ENCODE data around the gene SIX2. TPM values are rescaled to one million over a fixed set of nuclear protein-coding genes. Genes with fewer than 3 reads are reported as not detected.

Gene SIX2
- total and polyA plus RNA-seq, 9 of the 15 experiments (the other 6 are each of a cell fraction or from before 2014, with no cell fraction given): not detected

GRCh38 chr2:45028276-45028675 lies 19.0 kb upstream of the SIX2 start (continued):
- TF ChIP-seq SNRNP70 (optimal IDR thresholded peaks at IDR 0.05; ENCODE audit: low read depth, low read length) (no peak), RNF2 (IDR thresholded peaks at IDR 0.05) (no peak), MECOM (CRISPR knock-in tag; IDR thresholded peaks at IDR 0.05) (no peak)

DNA sequence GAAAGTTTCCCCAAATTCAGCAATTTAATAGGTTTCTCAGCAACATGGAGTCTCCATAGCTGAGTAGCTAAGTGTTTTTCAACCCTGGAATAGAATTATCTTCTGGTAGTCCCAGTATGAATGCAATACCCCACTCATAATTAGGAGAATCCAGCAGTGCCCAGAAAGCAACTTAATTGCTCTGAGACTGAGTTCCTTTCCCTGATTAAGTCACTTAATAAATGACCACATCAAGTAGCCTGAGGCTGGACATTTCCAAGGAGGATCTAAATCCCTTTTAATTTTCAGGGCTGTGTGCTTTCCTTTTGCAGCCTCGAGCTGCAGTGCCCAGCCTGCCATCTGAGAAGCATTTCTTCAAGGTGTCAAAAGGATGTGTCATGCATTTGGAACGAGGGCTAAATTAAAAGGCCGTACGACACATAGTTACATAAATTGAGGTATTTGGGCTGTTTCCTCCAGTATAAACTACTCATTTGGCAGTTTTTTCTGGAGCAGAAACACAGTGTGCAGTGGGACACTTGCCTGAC lies 17.7 kb upstream of the SIX2 start:
- DNase-seq (ENCODE audit: extremely low read depth in 1 of 4, low spot score in 3 of 4): no peak
- intact Hi-C loops (cut with micrococcal nuclease): no loop called here
- CTCF ChIA-PET (ENCODE audit: low intra/inter-chr PET ratio): no interaction called here
- TF ChIP-seq CHCHD3 (CRISPR knock-in tag; IDR thresholded peaks at IDR 0.05) (no peak), ZNF408 (CRISPR knock-in tag; IDR thresholded peaks at IDR 0.05; ENCODE audit: low read depth) (no peak), HNRNPLL (IDR thresholded peaks at IDR 0.05; ENCODE audit: low read depth, low read length, poor library complexity, severe bottlenecking) (no peak), HDAC8 (tag; IDR thresholded peaks at IDR 0.05) (no peak), CBFA2T2 (conservative IDR thresholded peaks at IDR 0.05) (no peak), EP400 (IDR thresholded peaks at IDR 0.05) (no peak), ZNF41 (CRISPR knock-in tag; conservative IDR thresholded peaks at IDR 0.05) (no peak), TCF3 (CRISPR knock-in tag; IDR thresholded peaks at IDR 0.05) (no peak), CUX1 (CRISPR knock-in tag; IDR thresholded peaks at IDR 0.05) (no peak), RFX5 (IDR thresholded peaks at IDR 0.05; ENCODE audit: low read depth, low read length) (no peak), SRSF1 (IDR thresholded peaks at IDR 0.05; ENCODE audit: low read depth, low read length) (no peak), MTA1 (IDR thresholded peaks at IDR 0.05; ENCODE audit: borderline replicate concordance) (no peak), ZNF551 (CRISPR knock-in tag; IDR thresholded peaks at IDR 0.05) (no peak)
- TF ChIP-seq, protein P1, sequence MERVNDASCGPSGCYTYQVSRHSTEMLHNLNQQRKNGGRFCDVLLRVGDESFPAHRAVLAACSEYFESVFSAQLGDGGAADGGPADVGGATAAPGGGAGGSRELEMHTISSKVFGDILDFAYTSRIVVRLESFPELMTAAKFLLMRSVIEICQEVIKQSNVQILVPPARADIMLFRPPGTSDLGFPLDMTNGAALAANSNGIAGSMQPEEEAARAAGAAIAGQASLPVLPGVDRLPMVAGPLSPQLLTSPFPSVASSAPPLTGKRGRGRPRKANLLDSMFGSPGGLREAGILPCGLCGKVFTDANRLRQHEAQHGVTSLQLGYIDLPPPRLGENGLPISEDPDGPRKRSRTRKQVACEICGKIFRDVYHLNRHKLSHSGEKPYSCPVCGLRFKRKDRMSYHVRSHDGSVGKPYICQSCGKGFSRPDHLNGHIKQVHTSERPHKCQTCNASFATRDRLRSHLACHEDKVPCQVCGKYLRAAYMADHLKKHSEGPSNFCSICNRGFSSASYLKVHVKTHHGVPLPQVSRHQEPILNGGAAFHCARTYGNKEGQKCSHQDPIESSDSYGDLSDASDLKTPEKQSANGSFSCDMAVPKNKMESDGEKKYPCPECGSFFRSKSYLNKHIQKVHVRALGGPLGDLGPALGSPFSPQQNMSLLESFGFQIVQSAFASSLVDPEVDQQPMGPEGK (CRISPR knock-in tag; IDR thresholded peaks at IDR 0.05; ENCODE audit: borderline replicate concordance): no peak
- Histone ChIP-seq H3K27ac (ENCODE audit: extremely low read depth, low read depth, low read length) (no peak overlapping the region), H4K20me1 (replicated peaks; ENCODE audit: control insufficient read depth, insufficient read depth, low read length) (no peaks in the 10 kb centered on the region), H3K27me3 (ENCODE audit: control insufficient read depth in 2 of 2, insufficient read depth in 2 of 2, low read length in 2 of 2) (peaks cover 0 to 15% of the 10 kb centered on the region in 2 experiments; a peak in 2 of 5 replicates), H3K9me1 (ENCODE audit: control insufficient read depth, insufficient read depth, low read length) (no peaks in the 10 kb centered on the region), H2AFZ (ENCODE audit: low read depth, low read length) (no peak overlapping the region), H3K79me2 (ENCODE audit: control insufficient read depth, insufficient read depth, low read length) (no peaks in the 10 kb centered on the region), H3K9ac (ENCODE audit: insufficient read depth in 1 of 2, low read depth in 2 of 2, low read length in 2 of 2) (no peak overlapping the region), H3K36me3 (ENCODE audit: control insufficient read depth, insufficient read depth, low read length) (no peaks in the 10 kb centered on the region), H3K9me3 (replicated peaks; ENCODE audit: control insufficient read depth, insufficient read depth, low read depth, low read length) (no peaks in the 10 kb centered on the region), H3K4me1 (replicated peaks in 1 of 2; ENCODE audit: control insufficient read depth in 2 of 2, insufficient read depth in 2 of 2, low read length in 2 of 2) (no peaks in the 10 kb centered on the region; a peak in 1 of 5 replicates), H3K4me2 (ENCODE audit: insufficient read depth, low read length) (no peak overlapping the region), H3K4me3 (no peak overlapping the region)
- 0% methylated on average over 4 of the region's 4 CpGs for WGBS (ENCODE audit: insufficient coverage, low coverage, missing lambda C conversion rate)
- no TSS peak for BruUV-seq (replicated peaks)
- POLR2A ChIA-PET: no interaction called here
- in situ Hi-C loops (cut with MboI): no loop called here
- no peak for ATAC-seq
- FAIRE-seq: no peak

All from K562 (cell line).